Parathyroid adenoma (tissue), 2 donors: ENCODE results near the gene HELT.

Experiments used
- H2AFZ ChIP-seq: fragments of 300-600 bp; sonication (generic); one replicate; pipeline ENCODE4 v1.7.0; 2017; ENCODE audit warnings: antibody characterized with exemption, mild to moderate bottlenecking
- H3K27ac ChIP-seq: fragments of 300-600 bp; sonication (generic); one replicate; pipeline ENCODE4 v1.7.0; 2017
- H3K27me3 ChIP-seq: fragments of 300-600 bp; sonication (generic); one replicate; pipeline ENCODE4 v1.7.0; 2017; ENCODE audit warnings: low read length; ENCODE audit not compliant: control insufficient read depth, insufficient read depth
- H3K36me3 ChIP-seq: fragments of 300-600 bp; sonication (generic); one replicate; pipeline ENCODE4 v1.7.0; 2017; ENCODE audit warnings: low read length; ENCODE audit not compliant: control insufficient read depth, insufficient read depth
- H3K4me1 ChIP-seq: fragments of 300-600 bp; sonication (generic); one replicate; pipeline ENCODE4 v1.7.0; 2017; ENCODE audit warnings: control low read depth
- H3K4me2 ChIP-seq: fragments of 300-600 bp; sonication (generic); one replicate; pipeline ENCODE4 v1.7.0; 2017; ENCODE audit warnings: low read length
- H3K4me3 ChIP-seq: fragments of 300-600 bp; sonication (generic); one replicate; pipeline ENCODE4 v1.7.0; 2017; ENCODE audit warnings: low read depth, low read length
- H3K79me2 ChIP-seq: fragments of 300-600 bp; sonication (generic); one replicate; pipeline ENCODE4 v1.7.0; 2017; ENCODE audit warnings: control low read depth
- H3K9ac ChIP-seq: fragments of 300-600 bp; sonication (generic); one replicate; pipeline ENCODE4 v1.7.0; 2017; ENCODE audit warnings: mild to moderate bottlenecking
- H3K9me3 ChIP-seq: fragments of 300-600 bp; sonication (generic); one replicate; pipeline ENCODE4 v1.7.0; 2017; ENCODE audit warnings: low read length; ENCODE audit not compliant: control insufficient read depth
- TF ChIP-seq, protein P1 (sequence below): fragments of 300-600 bp; sonication (generic); IDR thresholded peaks from one replicate; pipeline ENCODE4 v1.7.0; 2017; ENCODE audit warnings: antibody characterized with exemption, mild to moderate bottlenecking
- donor health status: primary hyperparathyroidism.

HELT gene

DNA sequence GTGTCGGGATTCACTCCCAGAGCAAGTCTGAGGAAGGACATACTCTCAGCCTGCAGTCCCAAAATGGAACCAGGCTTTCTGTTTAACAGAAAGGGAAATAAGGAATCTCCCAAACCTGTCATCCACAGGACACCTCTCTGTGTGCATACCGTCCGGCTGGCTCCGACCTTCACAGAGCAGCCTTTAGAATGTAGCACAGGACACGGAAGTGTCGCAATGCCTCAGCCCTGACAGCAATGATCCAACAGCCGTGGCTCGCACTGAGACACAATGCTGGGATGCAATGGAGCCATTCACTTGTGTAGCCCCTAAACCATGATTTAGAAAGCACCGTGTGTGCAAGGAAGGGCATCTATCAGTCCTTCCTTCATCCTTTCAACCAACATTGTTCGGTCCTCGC lies 15.5 kb upstream of the HELT start:
- no peak overlapping the region for H2AFZ ChIP-seq
- H3K27ac ChIP-seq: no peak overlapping the region
- no peaks in the 10 kb centered on the region for H3K79me2 ChIP-seq
- no peaks in the 10 kb centered on the region for H3K9me3 ChIP-seq
- no peak overlapping the region for H3K9ac ChIP-seq
- H3K4me2 ChIP-seq: no peak overlapping the region
- no peaks in the 10 kb centered on the region for H3K36me3 ChIP-seq
- no peaks in the 10 kb centered on the region for H3K27me3 ChIP-seq
- peaks cover 3% of the 10 kb centered on the region for H3K4me1 ChIP-seq
- TF ChIP-seq, protein P1, sequence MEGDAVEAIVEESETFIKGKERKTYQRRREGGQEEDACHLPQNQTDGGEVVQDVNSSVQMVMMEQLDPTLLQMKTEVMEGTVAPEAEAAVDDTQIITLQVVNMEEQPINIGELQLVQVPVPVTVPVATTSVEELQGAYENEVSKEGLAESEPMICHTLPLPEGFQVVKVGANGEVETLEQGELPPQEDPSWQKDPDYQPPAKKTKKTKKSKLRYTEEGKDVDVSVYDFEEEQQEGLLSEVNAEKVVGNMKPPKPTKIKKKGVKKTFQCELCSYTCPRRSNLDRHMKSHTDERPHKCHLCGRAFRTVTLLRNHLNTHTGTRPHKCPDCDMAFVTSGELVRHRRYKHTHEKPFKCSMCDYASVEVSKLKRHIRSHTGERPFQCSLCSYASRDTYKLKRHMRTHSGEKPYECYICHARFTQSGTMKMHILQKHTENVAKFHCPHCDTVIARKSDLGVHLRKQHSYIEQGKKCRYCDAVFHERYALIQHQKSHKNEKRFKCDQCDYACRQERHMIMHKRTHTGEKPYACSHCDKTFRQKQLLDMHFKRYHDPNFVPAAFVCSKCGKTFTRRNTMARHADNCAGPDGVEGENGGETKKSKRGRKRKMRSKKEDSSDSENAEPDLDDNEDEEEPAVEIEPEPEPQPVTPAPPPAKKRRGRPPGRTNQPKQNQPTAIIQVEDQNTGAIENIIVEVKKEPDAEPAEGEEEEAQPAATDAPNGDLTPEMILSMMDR: no peak
- H3K4me3 ChIP-seq: no peak overlapping the region

DNA sequence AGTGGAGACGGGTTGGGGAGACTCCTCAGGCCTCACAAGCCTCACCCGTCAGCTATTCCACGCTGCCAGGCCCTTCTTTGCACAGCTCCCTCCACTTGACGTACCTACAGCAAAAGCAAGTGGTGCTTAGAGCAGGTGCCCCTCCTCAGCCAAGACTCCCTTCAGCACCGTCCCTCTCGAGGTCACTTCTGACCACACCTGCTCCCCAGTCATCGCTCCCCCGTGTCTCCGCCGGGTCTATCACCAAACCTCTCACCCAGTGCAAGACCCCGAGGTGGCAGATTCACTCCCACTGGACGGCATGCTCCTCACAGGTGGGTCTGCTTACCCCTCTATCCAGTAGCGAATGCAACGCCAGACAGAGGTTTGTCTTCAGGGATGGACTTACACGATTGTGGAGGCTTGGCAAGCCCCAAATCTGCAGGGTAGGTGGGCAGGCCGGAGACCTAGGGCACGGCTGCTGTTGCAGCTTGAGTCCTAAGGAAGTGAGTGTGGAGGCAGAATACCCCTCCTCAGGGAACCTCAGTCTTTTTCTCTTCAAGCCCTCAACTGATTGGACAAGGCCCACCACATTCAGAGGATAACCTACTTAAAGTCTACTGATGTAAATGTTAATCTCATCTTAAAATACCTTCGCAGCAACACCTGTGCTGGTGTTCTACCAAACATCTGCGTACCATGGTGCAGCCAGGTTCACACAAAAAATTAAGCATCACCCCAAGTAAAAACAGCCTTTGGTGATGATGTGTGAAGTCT lies 14.5 kb upstream of the HELT start:
- H3K36me3 ChIP-seq: no peaks in the 10 kb centered on the region
- H3K27me3 ChIP-seq: no peaks in the 10 kb centered on the region
- no peaks in the 10 kb centered on the region for H3K9me3 ChIP-seq
- H3K9ac ChIP-seq: no peak overlapping the region
- H3K4me3 ChIP-seq: no peak overlapping the region
- no peak overlapping the region for H3K27ac ChIP-seq
- no peak overlapping the region for H3K4me2 ChIP-seq
- H2AFZ ChIP-seq: no peak overlapping the region
- no peaks in the 10 kb centered on the region for H3K79me2 ChIP-seq
- TF ChIP-seq, protein P1: no peak
- H3K4me1 ChIP-seq: peaks cover 3% of the 10 kb centered on the region

DNA sequence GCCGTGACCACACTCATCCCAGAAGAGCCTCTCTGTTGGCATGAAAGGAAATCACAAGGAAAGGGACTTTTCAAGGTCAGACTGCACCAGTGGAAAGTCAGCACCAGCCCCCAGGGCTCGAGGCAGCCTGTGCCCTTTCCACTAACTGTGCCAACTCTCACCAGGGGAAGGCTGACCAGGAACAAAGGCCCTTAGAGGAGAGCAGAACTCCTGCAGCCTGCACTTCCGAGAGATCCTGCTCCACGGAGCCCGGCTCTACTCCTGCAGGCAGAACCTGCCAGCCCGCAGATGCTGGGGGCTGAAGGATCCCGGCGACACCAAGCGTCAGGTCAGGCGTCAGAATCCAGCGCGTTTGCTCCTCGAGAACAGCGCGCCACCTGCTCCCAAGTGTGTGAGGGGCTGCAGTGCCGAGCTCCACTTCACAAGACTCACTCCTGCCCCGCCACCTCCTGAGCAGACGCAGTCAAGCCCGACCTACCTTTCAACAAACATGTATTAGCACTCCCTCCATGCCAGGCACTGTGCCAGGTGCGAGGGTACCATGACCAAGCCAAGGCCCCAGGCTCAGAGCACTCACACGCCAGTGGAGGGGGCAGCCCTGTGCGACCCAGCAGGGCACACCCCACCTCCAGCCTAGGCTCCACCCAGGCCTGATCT lies 13.6 kb upstream of the HELT start:
- Histone ChIP-seq H3K36me3 (no peaks in the 10 kb centered on the region), H3K4me2 (peak overlapping the region; percentile 27), H3K4me3 (peak overlapping the region; percentile 30), H3K27ac (no peak overlapping the region), H3K27me3 (no peaks in the 10 kb centered on the region), H3K9me3 (no peaks in the 10 kb centered on the region), H3K4me1 (peaks cover 3% of the 10 kb centered on the region), H2AFZ (peak overlapping the region; percentile 75), H3K9ac (no peak overlapping the region), H3K79me2 (no peaks in the 10 kb centered on the region)
- TF ChIP-seq, protein P1: no peak

DNA sequence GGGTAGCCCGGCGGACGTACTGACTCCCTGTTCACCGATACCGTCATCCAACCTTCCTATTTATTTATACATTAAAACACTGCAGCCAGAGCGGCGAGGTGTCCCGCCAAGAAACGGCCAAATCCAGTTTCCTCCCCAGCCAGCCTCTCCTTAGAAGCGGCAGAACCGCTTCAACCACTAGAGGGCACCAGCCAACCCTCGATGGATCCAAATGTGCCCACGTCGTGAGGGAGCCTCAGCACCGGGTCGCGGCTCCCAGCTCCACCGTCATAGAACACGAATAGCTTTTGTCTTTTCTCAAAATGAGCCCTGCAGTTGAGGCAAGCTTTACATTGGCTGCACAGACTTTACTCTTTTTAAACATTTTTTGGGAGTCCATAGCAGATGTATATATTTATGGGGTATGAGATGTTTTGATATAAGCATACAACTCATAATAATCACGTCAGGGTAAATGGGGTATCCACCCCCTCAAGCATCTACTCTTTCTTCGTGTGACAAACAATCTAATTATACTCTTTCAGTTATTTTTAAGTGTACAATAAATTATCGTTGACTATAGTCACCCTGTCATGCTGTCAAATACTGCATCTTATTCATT lies 13.0 kb upstream of the HELT start:
- H3K4me2 ChIP-seq: peak overlapping the region; percentile 27
- TF ChIP-seq, protein P1: peak; percentile 86
- no peak overlapping the region for H3K9ac ChIP-seq
- no peaks in the 10 kb centered on the region for H3K36me3 ChIP-seq
- H3K79me2 ChIP-seq: no peaks in the 10 kb centered on the region
- no peak overlapping the region for H3K27ac ChIP-seq
- H2AFZ ChIP-seq: peak overlapping the region; percentile 75
- peaks cover 3% of the 10 kb centered on the region for H3K4me1 ChIP-seq
- no peaks in the 10 kb centered on the region for H3K9me3 ChIP-seq
- peak overlapping the region; percentile 30 for H3K4me3 ChIP-seq
- H3K27me3 ChIP-seq: no peaks in the 10 kb centered on the region
